ENCODE results near the gene CTRB2. TPM values are rescaled to one million over a fixed set of nuclear protein-coding genes. Genes with fewer than 3 reads are reported as not detected.
"Not testable (repeated sequence)": the region's sequence is repeated elsewhere in the genome, so short reads cannot be mapped to it uniquely, and the experiment has no call there.

CTRB2 gene
- total RNA-seq, 1 donor from 2014 or later, result not detected

- H3K4me3 Mint-ChIP-seq, result no peak overlapping the region
- no peak overlapping the region for H3K4me2 ChIP-seq
- peaks cover 10% of the 10 kb centered on the region for H3K27me3 Mint-ChIP-seq (ENCODE audit: insufficient read depth, low read depth)
- H3K9me3 Mint-ChIP-seq, result no peaks in the 10 kb centered on the region
- no peak overlapping the region for H2AFZ ChIP-seq (replicated peaks)
- DNase-seq (ENCODE audit: low spot score), result no peak
- H3K4me1 ChIP-seq, result no peaks in the 10 kb centered on the region
- H3K27ac ChIP-seq, result no peak overlapping the region
- H3K36me3 Mint-ChIP-seq, result no peaks in the 10 kb centered on the region
- no peaks in the 10 kb centered on the region for H4K20me1 ChIP-seq (ENCODE audit: low read depth)
- H3K9ac ChIP-seq, result no peak overlapping the region
- H3F3A ChIP-seq (ENCODE audit: low read depth), result no peaks in the 10 kb centered on the region
- no peaks in the 10 kb centered on the region for H3K79me2 ChIP-seq (ENCODE audit: low read depth)
- H3K27ac Mint-ChIP-seq, result no peak overlapping the region
- H3K4me1 Mint-ChIP-seq, result peaks cover 13% of the 10 kb centered on the region
- H3K27me3 ChIP-seq, result no peaks in the 10 kb centered on the region
- TF ChIP-seq EZH2phosphoT487 (IDR thresholded peaks at IDR 0.05), result no peak
- TF ChIP-seq EZH2 (IDR thresholded peaks at IDR 0.05), result no peak
- no peak for TF ChIP-seq CTCF (IDR thresholded peaks at IDR 0.05)
- H3K36me3 ChIP-seq, result no peaks in the 10 kb centered on the region
- H3K9me3 ChIP-seq (ENCODE audit: low read depth), result no peaks in the 10 kb centered on the region
- no peak overlapping the region for H3K4me3 ChIP-seq
Measured at GRCh38 chr16:75207831-75208230, 870 bp upstream of the CTRB2 start.

- not testable (repeated sequence) for H3K4me3 ChIP-seq; H2AFZ ChIP-seq (replicated peaks); H4K20me1 ChIP-seq (ENCODE audit: low read depth); H3K9me3 ChIP-seq (ENCODE audit: low read depth); H3K36me3 ChIP-seq; H3K27ac Mint-ChIP-seq; H3K79me2 ChIP-seq (ENCODE audit: low read depth); DNase-seq (ENCODE audit: low spot score); H3K27me3 ChIP-seq; H3K9me3 Mint-ChIP-seq; H3F3A ChIP-seq (ENCODE audit: low read depth); H3K27me3 Mint-ChIP-seq (ENCODE audit: insufficient read depth, low read depth); H3K27ac ChIP-seq; H3K4me1 Mint-ChIP-seq; H3K4me3 Mint-ChIP-seq; H3K4me1 ChIP-seq; H3K4me2 ChIP-seq; H3K36me3 Mint-ChIP-seq; H3K9ac ChIP-seq
Measured at GRCh38 chr16:75205961-75206748, 806 bp downstream of the CTRB2 start.

- H3K4me1 Mint-ChIP-seq; H3K9me3 ChIP-seq (ENCODE audit: low read depth); H3F3A ChIP-seq (ENCODE audit: low read depth); H3K36me3 ChIP-seq; DNase-seq (ENCODE audit: low spot score); H2AFZ ChIP-seq (replicated peaks); H3K27me3 ChIP-seq; H3K4me3 ChIP-seq; H3K4me2 ChIP-seq; H4K20me1 ChIP-seq (ENCODE audit: low read depth); H3K9ac ChIP-seq; H3K27ac Mint-ChIP-seq; H3K27ac ChIP-seq; H3K4me1 ChIP-seq; H3K27me3 Mint-ChIP-seq (ENCODE audit: insufficient read depth, low read depth); H3K9me3 Mint-ChIP-seq; H3K4me3 Mint-ChIP-seq; H3K36me3 Mint-ChIP-seq; H3K79me2 ChIP-seq (ENCODE audit: low read depth): not testable (repeated sequence)
Measured at GRCh38 chr16:75205438-75205837, 1.5 kb downstream of the CTRB2 start.

DNA sequence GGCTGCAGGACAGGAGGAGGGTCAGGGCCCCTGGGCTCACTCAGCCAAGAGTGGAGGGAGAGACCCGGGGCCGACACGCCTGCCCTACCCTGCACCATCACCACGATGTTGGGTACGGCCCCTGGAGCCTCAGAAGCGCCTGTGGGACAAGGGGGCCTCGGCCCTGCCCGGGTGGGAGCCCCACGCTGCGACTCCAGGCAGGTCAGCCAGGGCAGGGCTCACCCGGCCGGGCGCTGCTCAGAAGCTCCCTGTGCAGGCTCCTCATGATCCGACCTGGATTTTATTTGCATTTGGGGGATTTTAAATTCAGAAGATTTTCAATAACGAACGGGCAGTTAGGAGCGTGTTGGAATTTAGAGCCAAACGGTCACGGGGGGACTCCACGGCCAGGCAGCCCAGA is 2.1 kb downstream of the CTRB2 start:
- H3K36me3 ChIP-seq; H3K27me3 ChIP-seq; H3K9me3 ChIP-seq (ENCODE audit: low read depth); H3K4me3 ChIP-seq; H3K79me2 ChIP-seq (ENCODE audit: low read depth); H3K4me3 Mint-ChIP-seq; H3K27ac ChIP-seq; H3K4me1 Mint-ChIP-seq; H3K4me1 ChIP-seq; H3K27ac Mint-ChIP-seq; H3K9ac ChIP-seq; H3K36me3 Mint-ChIP-seq; H3K4me2 ChIP-seq; H3K9me3 Mint-ChIP-seq; H2AFZ ChIP-seq (replicated peaks); DNase-seq (ENCODE audit: low spot score); H3K27me3 Mint-ChIP-seq (ENCODE audit: insufficient read depth, low read depth); H4K20me1 ChIP-seq (ENCODE audit: low read depth); H3F3A ChIP-seq (ENCODE audit: low read depth): not testable (repeated sequence)

DNA sequence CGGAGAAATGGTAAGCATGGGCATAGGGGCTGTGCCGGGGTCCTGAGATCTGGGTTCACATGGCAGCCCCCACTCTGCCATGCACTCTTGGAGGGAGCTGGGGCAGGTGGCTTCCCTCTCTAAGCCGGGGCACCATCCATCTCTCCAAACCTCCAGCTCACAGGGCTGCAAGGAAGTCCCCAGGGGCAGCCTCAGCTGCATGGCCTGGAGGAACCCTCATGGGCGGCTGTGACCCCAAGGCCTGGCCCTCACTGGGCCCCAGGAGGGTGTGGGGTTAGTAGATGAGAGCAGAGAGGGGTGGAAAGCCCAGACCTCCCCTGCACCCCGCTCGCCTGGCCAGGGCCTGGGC is 2.6 kb downstream of the CTRB2 start:
- Histone ChIP-seq H3K9me3 (ENCODE audit: low read depth) (no peaks in the 10 kb centered on the region), H3K36me3 (no peaks in the 10 kb centered on the region), H3K27me3 (no peaks in the 10 kb centered on the region), H4K20me1 (ENCODE audit: low read depth) (no peaks in the 10 kb centered on the region), H3K4me1 (no peaks in the 10 kb centered on the region), H3K27ac (no peak overlapping the region), H3F3A (ENCODE audit: low read depth) (no peaks in the 10 kb centered on the region), H2AFZ (replicated peaks) (no peak overlapping the region), H3K9ac (no peak overlapping the region), H3K4me2 (no peak overlapping the region), H3K4me3 (no peak overlapping the region), H3K79me2 (ENCODE audit: low read depth) (no peaks in the 10 kb centered on the region)
- no peak overlapping the region for H3K27ac Mint-ChIP-seq
- TF ChIP-seq CTCF (IDR thresholded peaks at IDR 0.05), result no peak
- TF ChIP-seq EZH2phosphoT487 (IDR thresholded peaks at IDR 0.05), result no peak
- TF ChIP-seq EZH2 (IDR thresholded peaks at IDR 0.05), result no peak
- peaks cover 5% of the 10 kb centered on the region for H3K27me3 Mint-ChIP-seq (ENCODE audit: insufficient read depth, low read depth)
- no peak overlapping the region for H3K4me3 Mint-ChIP-seq
- no peak for DNase-seq (ENCODE audit: low spot score)
- H3K4me1 Mint-ChIP-seq, result peaks cover 6% of the 10 kb centered on the region
- H3K9me3 Mint-ChIP-seq, result no peaks in the 10 kb centered on the region
- H3K36me3 Mint-ChIP-seq, result no peaks in the 10 kb centered on the region

All from neural progenitor cell (in vitro differentiated cells).